Fibroblast of lung (primary cell): Measurements from ENCODE around the gene SUSD5.

Source experiments
- EZH2 ChIP-seq: IDR thresholded peaks from 2 replicates; pipeline ENCODE4 v1.5.1; 2012; ENCODE audit warnings: low read length, control low read depth, mild to moderate bottlenecking; ENCODE audit errors: missing control alignments
- TF ChIP-seq, protein P1 (sequence below), 2 donors: IDR thresholded peaks in 1 of 2; conservative IDR thresholded peaks in 1 of 2; 1 replicate in 1 of 2; 2 replicates in 1 of 2; pipeline ENCODE4 v1.5.1; 2011 to 2012; ENCODE audit warnings: low read length in 2 of 2, control low read depth in 1 of 2, inconsistent platforms in 1 of 2, low read depth in 1 of 2, mild to moderate bottlenecking in 1 of 2

DNA sequence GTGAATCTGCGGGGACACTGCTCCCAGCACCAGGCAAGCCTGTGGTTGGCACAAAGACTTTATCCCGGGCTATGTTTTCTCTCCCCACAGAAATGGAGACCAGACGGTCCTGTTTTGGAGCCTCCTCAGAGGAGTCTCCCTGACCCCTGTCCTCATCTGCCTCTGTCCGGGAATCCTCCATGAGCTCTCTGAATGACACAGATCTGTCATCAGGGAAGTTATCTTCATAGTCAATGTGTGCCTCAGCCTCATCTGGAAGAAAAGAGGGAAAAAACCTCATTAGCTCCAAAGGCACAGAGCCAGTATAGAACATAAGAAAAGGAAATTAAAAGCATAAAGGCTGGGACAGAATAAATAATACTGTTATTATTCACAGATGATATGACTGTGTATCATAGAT, 64.8 kb downstream of the SUSD5 start:
- TF ChIP-seq, protein P1, sequence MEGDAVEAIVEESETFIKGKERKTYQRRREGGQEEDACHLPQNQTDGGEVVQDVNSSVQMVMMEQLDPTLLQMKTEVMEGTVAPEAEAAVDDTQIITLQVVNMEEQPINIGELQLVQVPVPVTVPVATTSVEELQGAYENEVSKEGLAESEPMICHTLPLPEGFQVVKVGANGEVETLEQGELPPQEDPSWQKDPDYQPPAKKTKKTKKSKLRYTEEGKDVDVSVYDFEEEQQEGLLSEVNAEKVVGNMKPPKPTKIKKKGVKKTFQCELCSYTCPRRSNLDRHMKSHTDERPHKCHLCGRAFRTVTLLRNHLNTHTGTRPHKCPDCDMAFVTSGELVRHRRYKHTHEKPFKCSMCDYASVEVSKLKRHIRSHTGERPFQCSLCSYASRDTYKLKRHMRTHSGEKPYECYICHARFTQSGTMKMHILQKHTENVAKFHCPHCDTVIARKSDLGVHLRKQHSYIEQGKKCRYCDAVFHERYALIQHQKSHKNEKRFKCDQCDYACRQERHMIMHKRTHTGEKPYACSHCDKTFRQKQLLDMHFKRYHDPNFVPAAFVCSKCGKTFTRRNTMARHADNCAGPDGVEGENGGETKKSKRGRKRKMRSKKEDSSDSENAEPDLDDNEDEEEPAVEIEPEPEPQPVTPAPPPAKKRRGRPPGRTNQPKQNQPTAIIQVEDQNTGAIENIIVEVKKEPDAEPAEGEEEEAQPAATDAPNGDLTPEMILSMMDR (conservative IDR thresholded peaks at IDR 0.05 in 1 of 2, IDR thresholded peaks at IDR 0.05 in 1 of 2; ENCODE audit: low read depth in 1 of 2, low read length in 2 of 2), result no peak
- TF ChIP-seq EZH2, result no peak
